ENCODE results near the gene RPL36.

The RPL36 gene

DNA sequence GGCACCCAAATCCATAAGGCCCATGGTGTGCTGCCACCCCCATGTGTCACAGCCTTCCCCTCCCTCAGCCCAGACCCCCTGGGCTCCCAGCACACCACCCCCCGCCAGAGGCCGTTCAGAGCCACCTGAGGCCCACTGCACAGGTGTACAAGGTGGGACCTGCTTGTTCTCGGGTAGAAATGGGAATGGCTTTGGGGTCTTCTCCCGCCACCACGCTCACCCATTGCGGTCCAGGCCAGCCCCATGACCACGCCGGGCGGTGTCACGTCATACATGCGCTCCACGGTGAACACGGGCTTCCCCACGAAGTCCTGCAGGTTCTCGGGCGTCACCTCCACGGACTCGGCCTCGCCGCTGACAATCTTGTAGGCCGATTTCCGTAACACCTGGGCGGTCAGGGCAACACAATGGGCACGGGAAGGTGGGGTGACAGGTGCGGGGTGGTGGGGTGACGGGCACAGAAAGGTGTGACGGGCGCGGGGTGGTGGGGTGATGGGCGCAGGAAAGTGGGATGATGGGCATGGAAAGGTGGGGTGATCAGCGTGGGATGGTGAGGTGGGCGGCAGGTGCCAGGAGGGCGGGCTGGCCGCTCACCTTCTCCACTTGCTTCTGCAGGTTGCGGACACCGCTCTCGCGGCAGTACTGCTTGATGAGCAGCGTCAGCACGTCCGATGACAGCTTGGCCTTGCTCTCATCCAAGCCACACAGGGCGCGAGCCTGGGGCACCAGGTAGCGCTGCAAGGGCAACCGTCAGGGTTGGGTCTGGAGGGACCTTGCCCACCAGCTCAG, 4.3 kb downstream of the RPL36 start:
- TF ChIP-seq, protein P1, sequence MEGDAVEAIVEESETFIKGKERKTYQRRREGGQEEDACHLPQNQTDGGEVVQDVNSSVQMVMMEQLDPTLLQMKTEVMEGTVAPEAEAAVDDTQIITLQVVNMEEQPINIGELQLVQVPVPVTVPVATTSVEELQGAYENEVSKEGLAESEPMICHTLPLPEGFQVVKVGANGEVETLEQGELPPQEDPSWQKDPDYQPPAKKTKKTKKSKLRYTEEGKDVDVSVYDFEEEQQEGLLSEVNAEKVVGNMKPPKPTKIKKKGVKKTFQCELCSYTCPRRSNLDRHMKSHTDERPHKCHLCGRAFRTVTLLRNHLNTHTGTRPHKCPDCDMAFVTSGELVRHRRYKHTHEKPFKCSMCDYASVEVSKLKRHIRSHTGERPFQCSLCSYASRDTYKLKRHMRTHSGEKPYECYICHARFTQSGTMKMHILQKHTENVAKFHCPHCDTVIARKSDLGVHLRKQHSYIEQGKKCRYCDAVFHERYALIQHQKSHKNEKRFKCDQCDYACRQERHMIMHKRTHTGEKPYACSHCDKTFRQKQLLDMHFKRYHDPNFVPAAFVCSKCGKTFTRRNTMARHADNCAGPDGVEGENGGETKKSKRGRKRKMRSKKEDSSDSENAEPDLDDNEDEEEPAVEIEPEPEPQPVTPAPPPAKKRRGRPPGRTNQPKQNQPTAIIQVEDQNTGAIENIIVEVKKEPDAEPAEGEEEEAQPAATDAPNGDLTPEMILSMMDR (conservative IDR thresholded peaks at IDR 0.05; ENCODE audit: control insufficient read depth, insufficient read depth, low read depth, low read length) = no peak
- no peak for DNase-seq (ENCODE audit: low read depth)
- no peak overlapping the region for H3K4me3 ChIP-seq (ENCODE audit: control insufficient read depth, low read depth, low read length)

DNA sequence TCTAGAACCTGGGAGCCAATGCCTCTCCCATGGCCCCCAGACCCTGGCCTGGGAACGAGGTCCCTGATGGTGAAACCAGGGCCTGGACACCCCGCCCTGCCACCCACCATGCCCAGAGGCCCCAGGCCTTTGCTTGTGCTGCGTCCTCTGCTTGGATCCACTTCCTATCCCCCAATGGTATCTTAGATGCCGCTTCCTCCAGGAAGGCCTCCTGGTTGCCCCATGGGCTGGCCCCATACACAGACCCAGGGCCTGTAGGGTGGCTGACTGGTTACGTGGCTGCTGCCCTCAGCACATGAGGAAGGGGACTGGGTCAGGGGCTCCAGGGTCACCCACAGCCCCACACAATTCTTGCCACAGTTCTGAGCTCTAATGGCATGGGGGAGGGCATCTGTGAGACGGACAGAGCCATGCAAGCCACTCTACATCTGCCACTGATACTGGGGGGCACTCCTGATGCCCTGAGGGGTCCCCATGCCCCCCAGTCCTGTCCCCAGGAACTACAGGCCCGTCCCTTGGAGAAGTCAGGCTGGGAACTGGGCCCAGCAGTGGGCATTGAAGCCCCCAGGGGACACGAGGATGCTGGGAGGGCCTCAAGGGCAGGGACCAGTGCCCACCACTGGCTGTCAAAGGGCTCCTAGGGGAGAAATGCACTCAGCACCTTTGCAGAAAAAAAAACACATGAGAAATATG, 5.0 kb downstream of the RPL36 start:
- DNase-seq (ENCODE audit: low read depth) = no peak
- TF ChIP-seq, protein P1 (conservative IDR thresholded peaks at IDR 0.05; ENCODE audit: control insufficient read depth, insufficient read depth, low read depth, low read length) = no peak

DNA sequence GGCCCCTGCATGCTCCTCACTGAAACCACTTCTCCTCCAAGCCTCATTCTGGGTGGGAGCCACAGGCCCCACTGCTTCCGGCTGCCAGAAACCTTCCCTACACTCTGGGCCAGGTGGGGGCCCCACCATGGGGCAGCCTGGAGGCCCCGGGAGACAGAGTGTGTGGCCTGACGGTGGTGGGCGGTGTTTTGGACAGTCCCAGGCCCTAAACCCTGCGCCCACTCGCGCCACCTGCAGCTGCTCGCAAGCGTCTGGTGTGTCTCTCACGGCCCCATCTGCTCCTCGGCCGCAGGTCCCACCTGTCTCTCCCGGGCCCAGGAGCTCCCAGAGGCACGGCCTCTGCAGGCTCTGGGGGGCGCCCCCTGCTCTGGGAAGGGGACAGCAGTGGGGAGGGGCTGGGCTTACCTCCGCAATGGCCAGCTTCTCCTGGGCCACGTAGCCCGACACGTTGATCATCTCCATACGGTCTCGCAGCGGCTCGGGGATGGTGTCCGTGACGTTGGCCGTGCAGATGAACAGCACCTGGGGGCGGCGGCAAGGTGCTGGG, 5.6 kb downstream of the RPL36 start:
- no peak overlapping the region for H3K4me3 ChIP-seq (ENCODE audit: control insufficient read depth, low read depth, low read length)
- TF ChIP-seq, protein P1 (conservative IDR thresholded peaks at IDR 0.05; ENCODE audit: control insufficient read depth, insufficient read depth, low read depth, low read length) = no peak
- DNase-seq (ENCODE audit: low read depth) = no peak

More for the DNA sequence above, 5.0 kb downstream of the RPL36 start:
- no peak overlapping the region for H3K4me3 ChIP-seq (ENCODE audit: control insufficient read depth, low read depth, low read length)

DNA sequence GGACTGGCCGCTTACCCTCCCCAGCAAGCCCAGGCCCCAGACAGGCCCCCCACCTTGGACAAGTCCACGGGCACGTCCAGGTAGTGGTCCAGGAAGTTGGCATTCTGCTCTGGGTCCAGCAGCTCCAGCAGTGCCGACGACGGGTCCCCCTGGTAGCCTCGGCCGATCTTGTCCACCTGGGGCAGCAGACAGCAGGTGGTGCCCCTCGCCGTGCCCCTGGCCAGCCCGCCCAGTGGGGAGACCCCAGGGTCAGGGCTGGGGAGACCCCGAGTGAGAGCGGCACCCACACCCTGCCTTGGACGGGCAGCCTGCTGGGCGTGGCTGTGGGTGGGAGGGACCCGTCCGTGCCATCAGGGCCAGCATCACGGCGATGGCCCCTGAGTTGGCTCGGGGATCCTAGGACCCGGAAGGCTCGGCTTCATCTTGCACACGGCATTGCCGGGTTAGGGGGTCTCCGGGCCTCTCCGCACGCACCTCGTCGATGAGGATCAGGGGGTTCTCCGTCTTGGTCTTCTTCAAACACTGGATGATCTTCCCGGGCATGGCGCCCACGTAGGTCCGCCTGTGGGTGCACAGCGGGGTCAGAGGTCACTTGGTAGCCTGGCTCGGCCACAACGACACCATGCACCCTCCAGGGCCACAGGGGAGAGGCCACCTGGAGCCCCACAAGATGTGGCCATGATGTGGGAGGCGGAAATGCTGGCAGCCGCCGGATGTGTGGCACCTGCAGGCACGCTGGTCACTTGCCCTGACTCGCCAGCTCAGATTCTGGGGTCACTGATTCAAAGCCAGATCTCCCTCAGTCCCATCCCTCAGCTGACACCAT, 6.3 kb downstream of the RPL36 start:
- TF ChIP-seq, protein P1 (conservative IDR thresholded peaks at IDR 0.05; ENCODE audit: control insufficient read depth, insufficient read depth, low read depth, low read length) = no peak
- H3K4me3 ChIP-seq (ENCODE audit: control insufficient read depth, low read depth, low read length) = no peak overlapping the region

DNA sequence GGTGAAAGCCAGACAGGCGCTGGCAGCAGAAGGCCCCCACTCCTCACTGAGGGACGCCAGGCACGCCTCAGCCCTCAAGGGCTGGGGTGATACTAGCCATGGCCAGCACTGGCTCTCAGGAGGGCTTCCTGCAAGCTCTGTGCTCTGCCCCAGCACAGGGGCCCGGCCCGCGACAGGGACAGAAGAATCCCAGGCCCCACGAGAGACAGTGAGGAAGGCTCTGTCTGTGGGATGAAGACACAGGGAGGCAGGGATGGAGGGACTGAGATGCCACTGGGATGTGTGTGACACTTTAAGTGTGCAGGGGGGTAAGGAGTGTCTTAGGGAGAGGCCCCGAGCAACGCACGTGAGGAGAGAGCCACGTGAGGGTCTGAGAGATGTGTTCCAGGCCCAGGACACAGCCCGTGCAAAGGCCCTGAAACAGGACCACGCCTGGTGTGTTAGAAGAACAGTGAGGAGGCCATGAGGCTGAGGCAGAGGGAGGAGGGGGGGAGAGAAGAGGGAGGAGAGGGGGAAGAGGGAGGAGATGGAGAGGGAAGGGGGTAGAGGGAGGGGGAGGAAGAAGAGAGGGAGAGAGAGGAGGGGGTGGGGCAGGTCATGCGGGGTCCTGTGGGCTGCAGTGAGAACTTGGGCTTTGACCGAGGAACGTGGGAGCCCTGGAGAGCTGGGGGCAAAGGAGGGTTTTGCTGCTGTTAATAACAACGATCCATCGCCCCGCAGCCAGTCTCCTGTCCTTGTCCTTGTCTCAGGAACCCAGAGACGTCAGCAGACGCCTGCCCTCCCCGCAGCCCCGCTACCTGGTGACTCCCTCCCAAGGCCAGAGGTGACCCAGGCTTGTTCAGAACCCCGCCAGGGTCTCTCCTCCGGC, 7.2 kb downstream of the RPL36 start:
- TF ChIP-seq, protein P1 (conservative IDR thresholded peaks at IDR 0.05; ENCODE audit: control insufficient read depth, insufficient read depth, low read depth, low read length) = no peak
- no peak for DNase-seq (ENCODE audit: low read depth)

More for the DNA sequence above, 6.3 kb downstream of the RPL36 start:
- no peak for DNase-seq (ENCODE audit: low read depth)

More for the DNA sequence above, 7.2 kb downstream of the RPL36 start:
- H3K4me3 ChIP-seq (ENCODE audit: control insufficient read depth, low read depth, low read length) = no peak overlapping the region
